ENCODE measurements around the gene GTPBP3.
"Not testable (repeated sequence)": the region's sequence is repeated elsewhere in the genome, so short reads cannot be mapped to it uniquely, and the experiment has no call there.

Gene GTPBP3

DNA sequence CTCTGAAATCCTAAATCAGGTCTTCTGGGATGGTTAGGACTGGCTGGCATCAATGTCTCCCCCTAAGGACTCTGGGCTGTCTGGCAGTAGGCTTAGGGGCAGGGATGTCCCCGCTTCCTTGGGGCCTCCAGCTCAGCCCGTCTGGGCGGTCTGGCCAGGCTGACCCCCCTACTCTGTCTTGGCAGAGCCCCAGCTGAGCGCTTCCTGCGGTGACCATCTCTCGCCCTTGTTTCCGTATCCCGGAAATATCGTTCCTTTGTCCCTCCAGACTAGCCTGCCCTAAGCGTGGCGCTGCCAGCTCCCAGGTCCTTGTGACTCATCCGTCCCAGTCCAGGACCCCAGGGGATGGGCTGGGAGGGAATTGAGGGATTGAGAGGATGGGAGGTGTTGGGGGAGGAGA, 11.3 kb downstream of the GTPBP3 start:
- peak in 1 of 2 experiments; percentile 46 for DNase-seq

GRCh38 chr19:17351815-17352435, 14.6 kb downstream of the GTPBP3 start:
- DNase-seq: no peak

DNA sequence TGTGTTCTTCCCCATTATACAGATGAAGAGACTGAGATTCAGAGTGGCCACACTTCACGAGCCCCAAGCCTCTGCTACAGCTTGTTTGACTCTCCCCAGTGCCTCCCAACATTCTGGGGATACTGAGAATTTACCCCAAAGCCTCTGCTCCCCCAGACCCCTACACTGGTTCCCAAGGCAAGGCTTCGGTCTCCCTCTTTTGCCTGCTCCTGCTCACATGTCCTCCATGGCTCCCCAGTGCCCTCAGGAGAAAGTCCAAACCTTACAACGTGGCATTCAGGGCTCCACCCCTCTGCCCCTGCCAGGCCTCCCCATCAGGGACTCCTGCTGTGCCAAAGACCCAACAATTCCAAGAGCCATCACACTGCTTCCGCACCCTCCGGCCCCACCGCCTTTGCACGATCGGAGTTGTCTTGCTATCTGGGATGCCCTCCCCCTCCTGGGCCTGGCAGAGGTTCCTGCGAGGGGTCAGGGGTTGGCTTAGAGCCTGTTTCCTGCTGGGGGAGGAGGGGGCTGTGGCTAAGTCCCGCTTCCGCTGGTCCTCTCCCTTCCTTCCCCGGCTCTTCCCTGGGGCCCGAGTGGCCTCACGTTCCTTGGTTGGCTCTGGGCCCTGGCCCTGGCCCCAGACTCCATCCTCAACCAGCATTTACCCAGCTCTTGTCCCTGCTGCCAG, 15.4 kb downstream of the GTPBP3 start:
- no peak for DNase-seq

DNA sequence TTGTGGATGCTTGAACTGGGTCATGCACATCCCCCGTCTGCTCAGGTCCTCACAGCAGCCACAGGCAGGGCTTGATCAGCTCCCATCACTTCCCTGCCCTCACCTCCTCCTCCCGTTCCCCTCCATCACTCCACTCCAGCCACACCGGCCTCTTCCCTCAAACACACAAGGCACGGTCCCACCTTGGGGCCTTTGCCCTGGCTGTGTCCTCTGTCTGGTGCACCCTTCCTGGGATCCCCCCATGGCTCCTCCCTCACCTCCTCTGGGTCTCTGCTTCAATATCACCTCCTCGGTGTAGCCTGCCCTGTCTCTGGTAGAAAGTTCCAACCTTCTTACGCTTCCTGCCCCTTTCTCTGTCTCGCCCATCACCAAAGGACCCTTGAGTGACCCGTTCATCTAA, 16.0 kb downstream of the GTPBP3 start:
- no peak for DNase-seq

GRCh38 chr19:17357078-17357666, 19.8 kb downstream of the GTPBP3 start:
- no peak for DNase-seq

DNA sequence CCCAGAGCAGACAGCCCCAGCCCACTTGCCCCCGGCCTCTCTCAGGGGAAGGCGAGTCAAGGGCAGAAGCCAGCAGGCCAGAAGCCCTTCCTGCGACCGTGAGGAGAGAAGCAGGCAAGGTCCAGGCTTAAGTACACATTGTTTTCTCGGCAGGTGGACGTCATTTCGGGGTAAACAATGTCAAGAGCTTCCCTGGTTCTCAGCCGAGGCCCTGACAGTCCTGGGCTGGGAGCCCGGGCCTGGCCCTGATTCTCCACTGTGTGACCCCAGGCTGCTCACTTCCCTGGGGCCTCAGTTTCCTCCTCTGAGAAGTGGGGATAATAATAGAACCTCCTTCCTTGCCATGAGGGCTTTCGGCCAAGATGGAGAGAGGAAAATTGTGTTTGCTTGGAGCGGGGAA, 20.4 kb downstream of the GTPBP3 start:
- DNase-seq: no peak

- DNase-seq: no peak
Measured at GRCh38 chr19:17358395-17358794, 21.0 kb downstream of the GTPBP3 start.

GRCh38 chr19:17359905-17360800, 22.8 kb downstream of the GTPBP3 start:
- DNase-seq: no peak

DNA sequence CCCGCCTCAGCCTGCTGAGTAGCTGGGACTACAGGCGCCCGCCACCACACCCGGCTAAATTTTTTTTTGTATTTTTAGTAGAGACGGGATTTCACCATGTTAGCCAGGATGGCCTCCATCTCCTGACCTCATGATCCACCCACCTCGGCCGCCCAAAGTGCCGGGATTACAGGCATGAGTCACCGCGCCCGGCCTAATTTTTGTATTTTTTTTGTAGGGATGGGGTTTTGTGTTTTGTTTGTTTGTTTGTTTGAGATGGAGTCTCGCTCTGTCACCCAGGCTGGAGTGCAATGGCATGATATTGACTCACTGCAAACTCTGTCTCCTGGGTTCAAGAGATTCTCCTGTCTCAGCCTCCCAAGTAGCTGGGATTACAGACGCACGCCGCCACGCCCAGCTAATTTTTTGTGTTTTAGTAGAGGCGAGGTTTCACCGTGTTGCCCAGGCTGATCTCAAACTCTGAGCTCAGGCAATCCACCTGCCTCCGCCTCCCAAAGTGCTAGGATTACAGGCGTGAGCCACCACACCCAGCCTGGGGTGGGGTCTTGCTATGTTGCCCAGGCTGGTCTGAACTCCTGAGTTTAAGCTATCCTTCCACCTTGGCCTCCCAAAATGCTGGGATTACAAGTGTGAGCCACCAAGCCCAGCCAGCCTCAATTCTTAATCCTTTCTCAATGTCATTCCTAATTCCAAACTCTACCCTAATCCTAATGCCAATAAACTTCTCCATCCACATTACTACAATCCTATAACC, 26.7 kb downstream of the GTPBP3 start:
- not testable (repeated sequence) for DNase-seq

DNA sequence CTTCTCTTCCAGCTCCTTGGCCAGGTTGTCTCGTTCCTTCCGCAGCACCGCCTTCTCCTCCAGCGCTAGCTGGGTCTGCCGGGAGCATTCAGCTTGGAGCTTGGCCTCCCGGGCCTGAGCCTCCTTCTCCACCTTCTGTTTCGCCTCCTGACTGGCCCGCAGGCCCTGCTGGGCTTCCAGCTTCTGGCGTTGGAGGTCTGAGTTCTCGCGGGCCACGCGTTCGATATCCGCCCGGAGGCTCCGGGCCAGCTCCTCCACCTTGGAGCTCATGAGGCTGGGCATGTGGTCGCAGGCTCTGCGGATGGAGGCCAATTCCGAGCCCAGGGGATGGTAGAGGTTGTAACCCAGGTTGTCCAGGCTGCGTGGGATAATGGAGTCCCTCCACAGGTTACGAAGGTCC, 28.0 kb downstream of the GTPBP3 start:
- DNase-seq: no peak

DNA sequence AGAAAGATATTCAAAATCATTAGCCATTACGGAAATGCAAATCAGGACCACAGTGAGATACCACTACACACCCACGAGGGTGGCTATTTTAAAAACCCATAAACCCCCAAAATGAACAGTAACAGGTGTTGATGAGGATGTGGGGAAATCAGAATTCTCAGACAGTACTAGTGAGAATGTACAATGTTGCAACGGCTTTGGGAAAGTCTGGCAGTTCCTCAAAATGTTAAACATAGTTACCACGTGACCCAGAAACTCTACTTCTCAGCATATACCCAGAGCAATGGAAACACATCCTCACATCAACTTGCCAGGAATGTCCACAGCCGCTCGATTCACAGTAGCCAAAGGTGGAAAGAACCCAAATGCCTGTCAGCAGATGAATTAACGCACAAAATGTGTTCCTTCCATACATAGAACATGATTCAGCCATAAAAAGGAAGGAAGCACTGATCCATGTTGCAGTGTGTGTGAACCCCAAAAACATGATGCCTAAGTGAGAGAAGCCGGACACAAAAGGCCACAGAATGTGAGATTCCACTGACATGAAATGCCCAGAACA, 32.8 kb downstream of the GTPBP3 start:
- DNase-seq: no peak

- DNase-seq: no peak
Measured at GRCh38 chr19:17376935-17377600, 39.7 kb downstream of the GTPBP3 start, which contains the start of gene PLVAP. Gene PLVAP (minus strand): TSS chr19:17377342. CDS start chr19:17377288, 54 bp downstream.

GRCh38 chr19:17378271-17378670, 40.9 kb downstream of the GTPBP3 start:
- DNase-seq: no peak

DNA sequence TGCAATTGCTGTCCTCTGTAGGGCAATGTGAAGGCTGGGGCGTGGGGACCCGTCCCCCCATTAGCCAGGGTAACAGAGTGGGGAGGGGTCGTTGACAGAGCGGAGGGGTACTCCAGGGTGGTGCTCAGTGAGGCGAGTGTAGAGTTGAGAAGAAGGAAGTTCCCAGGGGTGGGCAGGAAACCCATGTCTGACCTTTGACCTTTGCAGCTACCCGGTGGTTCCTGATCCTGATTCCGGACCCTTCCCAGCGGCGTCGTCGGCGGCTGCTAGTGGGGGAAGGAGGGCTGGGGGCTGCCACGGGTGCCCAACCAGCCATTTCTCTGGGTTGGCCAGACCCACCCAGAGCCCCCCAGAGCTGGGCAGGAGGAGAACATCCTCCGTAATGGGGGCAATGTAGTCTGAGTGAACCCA, 41.9 kb downstream of the GTPBP3 start:
- no peak for DNase-seq

DNA sequence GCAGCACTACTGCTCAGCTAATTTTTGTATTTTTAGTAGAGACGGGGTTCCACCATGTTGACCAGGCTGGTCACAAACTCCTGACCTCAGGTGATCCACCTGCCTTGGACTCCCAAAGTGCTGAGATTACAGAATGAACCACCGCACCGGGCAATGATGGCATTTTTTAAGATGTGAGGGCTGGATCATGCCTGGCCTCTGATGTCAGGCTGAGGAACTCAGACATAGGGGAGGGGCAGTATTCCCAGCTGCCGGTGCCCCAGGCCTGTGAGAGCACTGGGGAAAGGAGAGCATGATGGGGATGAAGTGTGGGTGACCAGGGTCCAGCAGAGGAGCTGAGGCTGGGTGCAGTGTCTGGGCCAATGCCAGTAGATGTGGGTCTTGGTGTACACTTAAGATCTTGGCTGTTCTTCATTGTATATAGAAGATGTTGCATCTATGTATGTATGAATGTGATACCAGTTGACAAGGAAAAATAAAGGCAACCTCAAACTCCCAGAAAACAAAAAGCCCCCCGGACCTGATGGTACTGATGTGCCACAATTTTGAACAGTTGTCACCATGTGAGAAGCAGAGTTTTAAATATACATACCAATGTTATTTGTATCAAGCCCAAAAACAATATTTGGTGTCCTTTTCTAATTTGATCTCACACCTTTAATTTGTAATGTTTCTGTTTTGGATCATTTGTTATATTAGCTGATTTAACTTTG, 43.2 kb downstream of the GTPBP3 start:
- no peak for DNase-seq

GRCh38 chr19:17385878-17386611, 48.7 kb downstream of the GTPBP3 start:
- peak; percentile 10 to 22 for DNase-seq

GRCh38 chr19:17389288-17389687, 51.9 kb downstream of the GTPBP3 start:
- DNase-seq: no peak

GRCh38 chr19:17389957-17390664, 52.8 kb downstream of the GTPBP3 start:
- no peak for DNase-seq

GRCh38 chr19:17390665-17391370, 53.5 kb downstream of the GTPBP3 start:
- peak; percentile 90 to 92 for DNase-seq

Data from NCI-H2081 (cell line).